Measurements from ENCODE around the gene ARHGEF40.

Gene ARHGEF40

DNA sequence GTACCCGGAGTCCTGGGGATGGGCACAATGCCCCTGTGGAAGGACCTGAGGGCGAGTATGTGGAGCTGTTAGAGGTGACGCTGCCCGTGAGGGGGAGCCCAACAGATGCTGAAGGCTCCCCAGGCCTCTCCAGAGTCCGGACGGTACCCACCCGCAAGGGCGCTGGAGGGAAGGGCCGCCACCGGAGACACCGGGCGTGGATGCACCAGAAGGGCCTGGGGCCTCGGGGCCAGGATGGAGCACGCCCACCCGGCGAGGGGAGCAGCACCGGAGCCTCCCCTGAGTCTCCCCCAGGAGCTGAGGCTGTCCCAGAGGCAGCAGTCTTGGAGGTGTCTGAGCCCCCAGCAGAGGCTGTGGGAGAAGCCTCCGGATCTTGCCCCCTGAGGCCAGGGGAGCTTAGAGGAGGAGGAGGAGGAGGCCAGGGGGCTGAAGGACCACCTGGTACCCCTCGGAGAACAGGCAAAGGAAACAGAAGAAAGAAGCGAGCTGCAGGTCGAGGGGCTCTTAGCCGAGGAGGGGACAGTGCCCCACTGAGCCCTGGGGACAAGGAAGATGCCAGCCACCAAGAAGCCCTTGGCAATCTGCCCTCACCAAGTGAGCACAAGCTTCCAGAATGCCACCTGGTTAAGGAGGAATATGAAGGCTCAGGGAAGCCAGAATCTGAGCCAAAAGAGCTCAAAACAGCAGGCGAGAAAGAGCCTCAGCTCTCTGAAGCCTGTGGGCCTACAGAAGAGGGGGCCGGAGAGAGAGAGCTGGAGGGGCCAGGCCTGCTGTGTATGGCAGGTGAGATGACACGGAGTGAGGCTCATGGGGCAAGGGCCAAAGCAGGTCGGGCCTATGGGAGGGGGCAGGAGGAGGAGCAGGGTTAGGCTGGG, 4.5 kb downstream of the ARHGEF40 start:
- Histone ChIP-seq H3K27ac (peak overlapping the region in 3 of 21 experiments; percentile 9 to 38 (median 30)), H3K4me3 (no peak overlapping the region)

DNA sequence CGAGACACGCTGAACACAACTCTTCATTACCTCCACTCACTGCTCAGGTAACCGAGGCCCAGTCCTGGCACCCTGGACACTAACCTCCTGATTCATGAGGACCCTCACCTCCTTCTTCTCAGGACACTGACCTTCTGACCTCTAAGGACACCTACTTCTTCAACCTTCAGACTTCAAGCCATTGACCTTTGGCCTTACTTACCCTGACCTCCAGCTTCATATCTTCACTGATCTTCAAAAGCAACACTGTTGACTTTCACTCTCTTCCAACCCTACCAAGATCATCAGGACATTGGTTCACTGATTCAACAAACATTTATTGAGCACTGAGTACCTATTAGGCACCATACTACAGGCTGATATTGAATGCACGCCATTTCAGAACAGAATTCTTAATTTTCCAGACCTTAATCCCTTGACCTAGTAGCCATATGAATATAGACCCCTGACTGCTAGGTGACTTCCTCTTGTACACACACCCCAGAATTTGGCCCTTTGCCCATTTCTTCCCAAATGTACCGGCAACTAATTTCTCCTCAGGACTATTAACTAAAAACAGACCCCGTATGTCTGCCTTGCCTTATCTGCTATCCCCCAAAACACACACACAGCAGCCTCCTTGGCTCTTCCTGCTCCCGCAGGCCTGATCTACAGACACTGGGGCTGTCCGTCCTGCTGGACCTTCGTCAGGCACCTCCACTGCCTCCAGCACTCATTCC, 5.8 kb downstream of the ARHGEF40 start:
- no peak overlapping the region for H3K27ac ChIP-seq
- no peak overlapping the region for H3K4me3 ChIP-seq

DNA sequence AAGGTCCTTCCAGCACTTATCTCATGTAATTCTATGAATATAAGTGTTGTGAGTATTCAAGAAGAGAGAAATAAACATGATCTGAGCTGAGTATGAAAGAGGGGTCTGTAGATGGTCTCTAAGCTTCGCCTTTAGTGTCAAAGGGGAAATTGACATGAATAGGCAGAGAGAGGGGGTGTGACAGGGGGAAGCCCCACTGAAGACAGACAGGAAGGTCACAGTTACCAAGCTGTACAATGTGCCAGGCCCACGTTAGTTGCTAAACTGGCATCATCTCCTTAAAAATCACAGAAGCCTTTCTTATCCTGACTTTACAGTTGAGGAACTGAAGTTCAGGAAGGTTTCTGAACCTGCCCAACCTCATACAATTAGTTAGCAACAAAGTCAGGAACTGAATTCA, 7.6 kb downstream of the ARHGEF40 start:
- H3K27ac ChIP-seq: no peak overlapping the region
- no peak overlapping the region for H3K4me3 ChIP-seq

DNA sequence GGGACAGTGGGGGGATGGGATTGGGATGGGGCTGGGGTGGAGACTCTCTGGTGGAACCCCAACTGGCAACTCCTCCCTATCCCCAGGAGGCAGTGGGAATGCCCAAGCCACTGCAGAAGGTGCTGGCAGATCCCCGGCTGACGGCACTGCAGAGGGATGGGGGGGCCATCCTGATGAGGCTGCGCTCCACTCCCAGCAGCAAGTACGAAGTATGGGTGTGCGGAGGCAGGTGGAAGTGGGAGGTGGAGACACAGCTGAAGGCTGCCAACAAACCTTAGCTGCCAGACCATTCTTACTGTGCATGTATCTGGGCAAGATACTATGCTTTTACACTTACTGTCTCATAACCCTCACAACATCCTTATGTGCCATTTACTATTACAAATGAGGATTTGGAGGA, 8.2 kb downstream of the ARHGEF40 start:
- no peak overlapping the region for H3K27ac ChIP-seq
- H3K4me3 ChIP-seq: no peak overlapping the region

DNA sequence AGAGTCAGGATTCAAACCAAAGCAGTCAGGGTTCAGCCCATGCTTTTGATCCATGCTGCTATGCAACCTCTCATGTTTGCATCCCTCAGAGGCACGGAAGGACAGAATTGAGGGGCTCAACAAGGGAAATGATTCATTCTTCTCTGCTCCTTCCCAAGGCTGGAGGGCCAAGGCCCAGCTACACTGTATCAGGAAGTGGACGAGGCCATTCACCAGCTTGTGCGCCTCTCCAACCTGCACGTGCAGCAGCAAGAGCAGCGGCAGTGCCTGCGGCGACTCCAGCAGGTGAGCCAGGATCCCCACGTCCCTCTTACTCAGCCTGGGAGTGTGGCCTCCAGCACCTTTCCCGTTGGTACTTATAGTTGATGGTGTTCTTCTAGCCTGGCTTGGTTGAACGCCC, 8.6 kb downstream of the ARHGEF40 start:
- Histone ChIP-seq H3K4me3 (no peak overlapping the region), H3K27ac (no peak overlapping the region)

DNA sequence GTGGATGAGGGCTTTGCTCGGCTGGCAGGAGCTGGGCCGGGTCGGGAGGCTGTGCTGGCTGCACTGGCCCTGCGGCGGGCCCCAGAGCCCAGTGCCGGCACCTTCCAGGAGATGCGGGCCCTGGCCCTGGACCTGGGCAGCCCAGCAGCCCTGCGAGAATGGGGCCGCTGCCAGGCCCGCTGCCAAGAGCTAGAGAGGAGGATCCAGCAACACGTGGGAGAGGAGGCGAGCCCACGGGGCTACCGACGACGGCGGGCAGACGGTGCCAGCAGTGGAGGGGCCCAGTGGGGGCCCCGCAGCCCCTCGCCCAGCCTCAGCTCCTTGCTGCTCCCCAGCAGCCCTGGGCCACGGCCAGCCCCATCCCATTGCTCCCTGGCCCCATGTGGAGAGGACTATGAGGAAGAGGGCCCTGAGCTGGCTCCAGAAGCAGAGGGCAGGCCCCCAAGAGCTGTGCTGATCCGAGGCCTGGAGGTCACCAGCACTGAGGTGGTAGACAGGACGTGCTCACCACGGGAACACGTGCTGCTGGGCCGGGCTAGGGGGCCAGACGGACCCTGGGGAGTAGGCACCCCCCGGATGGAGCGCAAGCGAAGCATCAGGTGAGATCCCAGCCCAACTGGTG, 11.5 kb downstream of the ARHGEF40 start:
- H3K4me3 ChIP-seq: no peak overlapping the region
- H3K27ac ChIP-seq: no peak overlapping the region

DNA sequence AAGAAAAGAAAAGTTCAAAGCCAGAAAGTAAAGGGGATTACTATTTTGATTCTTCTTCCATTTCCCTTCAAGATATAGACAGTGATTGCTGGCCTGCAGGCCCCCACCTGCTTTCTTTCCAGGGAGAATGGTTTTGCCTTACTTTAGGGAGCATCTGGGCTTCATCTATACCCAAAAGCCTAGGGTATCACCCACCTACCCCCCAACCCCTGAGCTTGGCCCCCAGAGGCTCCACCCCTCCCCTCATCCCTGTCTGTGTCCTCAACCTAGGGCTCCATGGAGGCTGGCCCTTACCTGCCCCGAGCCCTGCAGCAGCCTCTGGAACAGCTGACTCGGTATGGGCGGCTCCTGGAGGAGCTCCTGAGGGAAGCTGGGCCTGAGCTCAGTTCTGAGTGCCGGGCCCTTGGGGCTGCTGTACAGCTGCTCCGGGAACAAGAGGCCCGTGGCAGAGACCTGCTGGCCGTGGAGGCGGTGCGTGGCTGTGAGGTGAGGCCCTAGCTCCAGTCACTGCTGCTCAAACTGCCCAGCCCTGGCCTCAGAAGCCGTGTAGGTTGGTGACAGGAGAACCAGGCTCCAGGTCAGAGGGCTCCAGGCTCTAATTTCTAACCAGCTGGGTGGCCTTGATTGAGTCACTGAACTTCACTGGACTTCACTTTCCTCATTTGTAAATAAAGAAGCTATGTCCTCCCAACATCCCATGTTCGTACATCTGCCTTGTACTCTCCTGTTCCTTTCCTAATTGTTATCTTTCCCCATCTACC, 13.6 kb downstream of the ARHGEF40 start:
- Histone ChIP-seq H3K4me3 (no peak overlapping the region), H3K27ac (peak overlapping the region in 4 of 21 experiments; percentile 20 to 41 (median 37))

DNA sequence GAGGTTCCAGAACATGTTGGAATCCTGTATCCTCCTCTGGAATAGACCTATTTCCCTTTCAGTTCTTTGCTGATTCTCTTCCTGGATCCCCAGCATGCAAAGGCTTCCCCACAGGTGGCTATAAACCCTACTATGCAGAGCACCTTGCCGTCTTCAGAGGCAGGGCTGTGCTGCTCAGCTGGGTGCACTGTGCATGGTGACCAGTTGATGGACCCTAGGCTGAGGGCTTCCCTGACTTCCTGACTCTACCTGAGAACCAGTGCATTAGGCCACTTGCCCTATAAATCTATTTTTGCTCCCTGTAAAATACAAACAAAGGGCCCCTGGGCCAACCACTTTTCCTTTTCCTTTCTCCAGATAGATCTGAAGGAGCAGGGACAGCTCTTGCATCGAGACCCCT, 14.3 kb downstream of the ARHGEF40 start:
- Histone ChIP-seq H3K4me3 (no peak overlapping the region), H3K27ac (peak overlapping the region in 6 of 21 experiments; percentile 2 to 59 (median 43))

DNA sequence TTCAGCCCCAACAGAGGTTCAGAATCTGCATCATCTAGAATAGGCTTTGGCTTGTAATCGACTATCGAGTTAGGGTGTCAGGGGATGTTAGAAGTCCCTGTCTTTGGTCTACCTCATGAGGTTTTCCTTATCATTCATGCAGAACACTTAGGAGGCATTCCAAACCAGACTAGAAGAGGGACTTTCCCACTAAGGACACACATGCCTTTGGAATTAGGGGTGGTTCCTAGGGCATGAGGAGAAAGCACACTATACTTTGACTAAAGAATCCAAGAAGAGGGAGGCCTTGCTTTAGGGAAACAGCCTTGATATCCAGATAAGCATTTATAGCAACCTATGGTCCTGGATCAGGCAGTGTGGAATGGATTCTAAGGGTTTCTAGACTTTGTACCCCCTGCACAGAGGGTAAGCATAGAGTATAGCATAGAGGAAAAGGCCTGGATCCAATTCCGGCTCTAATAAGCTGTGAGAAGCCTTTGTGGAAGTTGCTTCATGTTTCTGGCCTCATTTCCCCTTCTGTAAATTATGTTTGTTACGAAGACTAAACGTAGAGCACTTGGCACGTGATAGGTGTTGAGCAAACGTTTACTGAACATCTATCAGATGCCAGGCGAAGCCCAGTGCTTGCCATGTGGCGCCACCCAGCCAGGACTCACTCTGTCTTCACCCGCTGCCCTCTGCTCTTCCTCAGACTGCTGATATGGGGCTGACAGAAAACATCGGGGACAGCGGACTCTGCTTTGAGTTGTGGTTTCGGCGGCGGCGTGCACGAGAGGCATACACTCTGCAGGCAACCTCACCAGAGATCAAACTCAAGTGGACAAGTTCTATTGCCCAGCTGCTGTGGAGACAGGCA, 15.1 kb downstream of the ARHGEF40 start:
- Histone ChIP-seq H3K4me3 (no peak overlapping the region), H3K27ac (peak overlapping the region in 8 of 21 experiments; percentile 2 to 59 (median 43))

DNA sequence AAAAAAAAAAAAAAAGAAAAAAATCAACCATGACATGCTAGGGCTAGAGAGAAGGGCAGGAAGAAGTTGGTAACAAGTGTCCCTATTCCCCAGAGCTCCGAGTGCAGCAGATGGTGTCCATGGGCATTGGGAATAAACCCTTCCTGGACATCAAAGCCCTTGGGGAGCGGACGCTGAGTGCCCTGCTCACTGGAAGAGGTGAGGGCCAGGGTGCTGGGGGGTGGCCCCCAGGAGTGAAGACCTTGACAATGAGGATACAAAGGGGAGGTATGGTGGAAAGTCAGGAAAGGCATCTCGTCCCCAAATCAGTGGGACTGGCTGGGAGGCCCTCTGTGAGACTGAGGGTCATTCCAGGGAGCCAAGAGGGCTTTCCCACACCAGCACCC, 16.8 kb downstream of the ARHGEF40 start:
- Histone ChIP-seq H3K4me3 (no peak overlapping the region), H3K27ac (peak overlapping the region in 14 of 21 experiments; percentile 8 to 62 (median 38))

DNA sequence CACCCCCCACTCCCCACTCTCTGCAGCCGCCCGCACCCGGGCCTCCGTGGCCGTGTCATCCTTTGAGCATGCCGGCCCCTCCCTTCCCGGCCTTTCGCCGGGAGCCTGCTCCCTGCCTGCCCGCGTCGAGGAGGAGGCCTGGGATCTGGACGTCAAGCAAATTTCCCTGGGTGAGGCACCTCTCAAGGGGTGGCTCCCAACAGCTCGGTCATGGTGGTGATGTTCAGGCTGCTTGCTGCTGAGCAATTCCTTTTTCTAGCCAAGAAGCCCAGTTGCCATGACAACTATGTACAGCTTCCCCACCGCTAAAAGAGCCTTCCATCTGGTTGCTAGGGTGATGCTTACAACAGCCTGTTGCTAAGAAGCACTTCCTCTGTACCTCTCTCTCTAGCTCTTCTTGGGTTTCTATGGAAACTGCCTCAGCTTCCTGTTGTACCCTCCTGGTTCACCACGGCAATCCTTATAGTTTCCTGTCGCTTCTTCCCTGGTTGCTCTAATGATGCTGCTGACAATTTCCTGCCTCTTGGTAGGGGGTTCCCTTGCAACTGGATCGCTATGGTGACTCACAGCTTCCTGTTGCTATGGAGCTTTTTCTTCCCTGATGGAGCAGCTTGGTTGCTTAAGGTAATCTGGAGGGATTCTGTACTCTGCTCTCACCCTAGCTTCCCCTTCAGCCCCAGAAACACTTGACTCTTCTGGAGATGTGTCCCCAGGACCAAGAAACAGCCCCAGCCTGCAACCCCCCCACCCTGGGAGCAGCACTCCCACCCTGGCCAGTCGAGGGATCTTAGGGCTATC, 17.4 kb downstream of the ARHGEF40 start:
- Histone ChIP-seq H3K27ac (peak overlapping the region in 15 of 21 experiments; percentile 4 to 62 (median 34)), H3K4me3 (no peak overlapping the region)

DNA sequence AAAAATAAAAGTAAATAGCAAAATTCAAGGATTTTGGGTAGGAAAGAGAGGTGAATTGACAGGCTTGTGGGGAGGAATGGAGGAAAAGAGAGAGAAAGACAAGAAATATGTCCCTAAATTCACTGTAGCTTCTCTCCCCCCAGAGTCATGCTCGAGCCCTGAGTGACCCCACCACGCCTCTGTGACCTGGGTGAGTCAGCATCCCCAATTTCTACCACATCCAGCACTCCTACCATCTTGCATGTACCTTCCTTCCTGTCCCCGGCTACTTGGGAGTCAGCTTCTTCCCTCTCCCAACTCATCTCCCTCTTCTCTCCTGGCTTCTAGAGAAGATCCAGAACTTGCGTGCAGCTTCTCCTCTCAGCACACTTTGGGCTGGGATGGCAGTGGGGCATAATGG, 18.6 kb downstream of the ARHGEF40 start:
- H3K27ac ChIP-seq: peak overlapping the region in 3 of 21 experiments; percentile 10 to 47 (median 44)
- no peak overlapping the region for H3K4me3 ChIP-seq

DNA sequence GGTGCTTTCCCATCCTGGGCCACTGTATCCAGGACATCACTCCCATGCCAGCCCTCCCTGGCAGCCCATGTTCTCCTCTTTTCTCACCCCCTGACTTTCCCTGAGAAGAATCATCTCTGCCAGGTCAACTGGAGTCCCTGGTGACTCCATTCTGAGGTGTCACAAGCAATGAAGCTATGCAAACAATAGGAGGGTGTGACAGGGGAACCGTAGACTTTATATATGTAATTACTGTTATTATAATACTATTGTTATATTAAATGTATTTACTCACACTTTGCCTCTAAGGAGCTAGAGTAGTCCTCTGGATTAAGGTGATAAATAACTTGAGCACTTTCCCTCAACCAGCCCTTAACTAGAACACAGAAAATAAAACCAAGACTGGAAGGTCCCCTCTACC, 19.2 kb downstream of the ARHGEF40 start:
- Histone ChIP-seq H3K4me3 (no peak overlapping the region), H3K27ac (peak overlapping the region in 1 of 21 experiments; percentile 44)

DNA sequence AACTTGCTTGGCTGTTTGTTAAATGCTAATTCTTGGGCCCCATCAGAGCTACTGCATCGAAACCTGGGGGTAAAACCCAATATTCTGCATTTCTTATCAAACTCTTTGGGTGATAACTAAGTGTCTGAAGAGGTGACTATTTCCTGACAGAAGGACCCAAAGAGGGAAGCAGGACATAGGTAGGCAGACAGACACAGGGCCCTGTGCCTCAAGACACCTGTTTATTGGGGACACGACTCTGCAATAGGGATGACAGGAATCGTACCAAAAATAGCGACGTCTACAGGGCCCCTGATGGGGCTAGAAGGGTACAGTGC, 19.7 kb downstream of the ARHGEF40 start:
- Histone ChIP-seq H3K4me3 (no peak overlapping the region), H3K27ac (no peak overlapping the region)

DNA sequence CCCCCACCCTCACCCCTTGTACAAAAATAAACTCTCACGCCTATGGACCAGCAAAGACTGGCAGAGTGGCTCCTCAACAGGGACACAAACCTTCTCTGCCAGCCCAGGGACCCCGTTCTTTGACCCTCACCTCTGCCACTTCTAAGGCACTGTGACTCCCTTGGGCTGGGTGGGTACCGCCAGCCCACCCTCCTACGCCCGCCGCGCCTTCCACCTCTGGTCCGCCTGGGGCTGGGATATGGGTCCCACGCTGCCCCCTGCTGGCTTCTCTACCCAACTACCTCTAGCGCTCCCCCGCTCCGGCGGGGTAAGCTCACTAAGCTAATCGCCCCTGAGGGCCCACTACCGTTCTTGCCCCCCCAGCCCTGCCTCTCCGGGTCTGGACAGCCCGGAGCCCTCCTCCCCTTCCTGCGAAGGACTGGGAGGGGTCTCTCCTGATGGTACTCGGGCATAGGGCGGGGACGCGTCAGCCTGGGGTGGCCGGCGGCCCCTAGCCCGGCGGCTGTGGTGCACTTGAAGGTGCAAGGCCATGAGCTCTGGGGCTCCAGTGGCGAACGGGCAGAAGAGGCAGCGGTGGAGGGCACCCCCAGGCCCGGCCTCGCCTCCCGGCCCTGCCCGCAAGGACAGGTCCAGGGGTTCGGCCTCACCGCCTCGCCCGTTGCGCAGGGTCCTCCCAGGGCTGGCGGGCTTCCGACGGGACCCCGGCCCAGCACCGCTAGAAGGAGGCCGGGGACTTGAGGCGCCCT, 20.3 kb downstream of the ARHGEF40 start:
- Histone ChIP-seq H3K27ac (no peak overlapping the region), H3K4me3 (no peak overlapping the region)

DNA sequence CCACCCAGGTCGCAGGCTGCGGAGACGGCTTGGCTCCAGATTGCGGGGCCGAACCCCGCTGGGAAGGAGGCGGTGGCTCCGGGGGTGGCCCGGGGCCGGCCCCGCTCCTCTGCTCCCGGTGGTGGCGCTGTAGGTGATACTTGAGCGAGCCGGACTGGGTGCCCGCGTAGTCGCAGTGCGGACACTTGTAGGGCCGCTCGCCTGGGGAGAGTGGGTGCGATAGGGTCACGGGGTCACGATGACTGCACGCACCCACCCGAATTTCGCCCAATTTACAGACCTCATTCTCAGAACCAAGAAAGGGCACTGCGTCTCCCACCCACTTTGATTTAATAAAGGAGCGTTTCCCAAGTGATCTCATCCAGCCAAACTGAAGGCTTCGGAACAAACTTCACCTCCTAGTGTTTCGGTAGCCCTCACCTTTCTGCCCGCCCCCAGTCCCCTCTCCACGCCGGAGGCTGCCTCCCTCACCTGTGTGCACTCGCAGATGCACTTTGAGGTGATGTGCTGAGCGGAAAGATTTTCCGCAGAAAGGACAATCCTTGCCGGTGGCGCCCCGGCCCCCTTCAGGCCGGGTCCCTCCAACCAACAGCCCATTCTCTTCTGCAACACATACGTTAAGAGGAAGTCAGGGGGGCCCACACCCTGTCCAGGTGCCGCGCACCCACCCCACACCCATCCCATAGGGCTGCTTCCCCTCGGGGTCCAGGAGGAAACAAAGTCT, 21.0 kb downstream of the ARHGEF40 start:
- Histone ChIP-seq H3K27ac (peak overlapping the region in 1 of 21 experiments; percentile 36), H3K4me3 (no peak overlapping the region)

DNA sequence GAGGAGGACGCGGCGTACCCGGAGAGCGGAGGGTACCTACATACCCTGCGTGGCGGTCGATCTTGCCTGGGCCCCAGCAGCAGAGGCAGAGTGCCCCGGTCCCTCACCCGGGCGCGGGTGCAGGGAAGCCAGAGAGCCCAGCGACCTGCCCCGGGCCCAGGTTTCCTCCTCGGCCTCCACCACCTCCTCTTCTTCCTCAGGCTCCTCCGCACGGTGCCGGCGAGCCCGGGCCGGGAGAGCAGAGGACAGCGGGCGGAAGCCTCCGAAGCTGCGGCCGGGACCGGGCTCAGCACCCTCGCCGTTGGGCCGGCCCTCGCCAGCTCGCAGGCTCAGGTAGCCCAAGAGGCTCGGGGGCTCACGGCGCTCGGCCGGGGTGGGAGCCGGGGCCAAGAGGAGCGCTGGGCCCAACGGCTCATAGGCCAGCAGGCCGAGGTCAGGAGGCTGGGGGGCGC, 21.7 kb downstream of the ARHGEF40 start:
- peak overlapping the region in 5 of 21 experiments; percentile 1 to 60 (median 10) for H3K27ac ChIP-seq
- no peak overlapping the region for H3K4me3 ChIP-seq
